Measurements from ENCODE around the gene CTXND1.
"Not testable (repeated sequence)": the region's sequence is repeated elsewhere in the genome, so short reads cannot be mapped to it uniquely, and the experiment has no call there.

The CTXND1 gene

GRCh38 chr15:80252121-80252518 is at the start of gene CTXND1:
CTXND1 (minus strand) TSS chr15:80252213; CDS start chr15:80201949, 50,264 bp downstream.
- H3K4me3 ChIP-seq (ENCODE audit: low read length): no peak within 1 kb of the TSS
- no peaks in the 10 kb centered on the region for H3K79me2 ChIP-seq (ENCODE audit: control insufficient read depth, low read length)
- no peaks in the 10 kb centered on the region for H3F3A ChIP-seq (ENCODE audit: control insufficient read depth, insufficient read depth)
- H3K27ac ChIP-seq (ENCODE audit: low read depth, low read length): no peak within 1 kb of the TSS
- no peaks in the 10 kb centered on the region for H3K36me3 ChIP-seq (ENCODE audit: control insufficient read depth, low read length)
- no peaks in the 10 kb centered on the region for H3K4me1 ChIP-seq (ENCODE audit: control insufficient read depth, low read length)
- TF ChIP-seq CTCF (IDR thresholded peaks at IDR 0.05; ENCODE audit: low read depth, low read length, poor library complexity, severe bottlenecking) (no peak), EZH2phosphoT487 (IDR thresholded peaks at IDR 0.05; ENCODE audit: borderline replicate concordance, low read length) (no peak)
- no peaks in the 10 kb centered on the region for H4K20me1 ChIP-seq (ENCODE audit: control insufficient read depth, insufficient read depth, low read depth, low read length)
- no peak within 1 kb of the TSS for H3K4me2 ChIP-seq (ENCODE audit: low read length)
- no peaks in the 10 kb centered on the region for H3K9me3 ChIP-seq (ENCODE audit: control insufficient read depth, insufficient read depth, low read length)
- H3K9me2 ChIP-seq (replicated peaks; ENCODE audit: control insufficient read depth, low read length): no peaks in the 10 kb centered on the region
- peaks cover 23% of the 10 kb centered on the region for H3K27me3 ChIP-seq (ENCODE audit: control insufficient read depth, low read length)

DNA sequence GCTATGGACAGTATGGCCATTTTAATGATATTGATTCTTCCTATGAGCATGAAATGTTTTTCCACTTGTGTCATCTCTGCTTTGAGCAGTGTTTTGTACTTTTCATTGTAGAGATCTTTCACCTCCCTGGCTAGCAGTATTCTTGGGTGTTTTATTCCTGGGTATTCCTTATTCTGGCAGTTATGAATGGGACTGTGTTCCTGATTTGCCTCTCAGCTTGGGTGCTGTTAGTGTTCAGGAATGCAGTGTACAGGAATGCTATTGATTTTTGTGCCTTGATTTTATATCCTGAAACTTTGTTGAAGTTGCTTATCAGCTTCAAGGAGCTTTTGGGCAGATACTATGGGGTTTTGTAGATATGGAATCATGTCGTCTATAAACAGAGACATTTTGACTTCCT is 49.5 kb upstream of the CTXND1 start:
- no peaks in the 10 kb centered on the region for H3K9me2 ChIP-seq (replicated peaks; ENCODE audit: control insufficient read depth, low read length)
- no peaks in the 10 kb centered on the region for H4K20me1 ChIP-seq (ENCODE audit: control insufficient read depth, insufficient read depth, low read depth, low read length)
- no peaks in the 10 kb centered on the region for H3F3A ChIP-seq (ENCODE audit: control insufficient read depth, insufficient read depth)
- no peak overlapping the region for H3K4me2 ChIP-seq (ENCODE audit: low read length)
- H3K27ac ChIP-seq (ENCODE audit: low read depth, low read length): no peak overlapping the region
- no peaks in the 10 kb centered on the region for H3K79me2 ChIP-seq (ENCODE audit: control insufficient read depth, low read length)
- H3K4me1 ChIP-seq (ENCODE audit: control insufficient read depth, low read length): no peaks in the 10 kb centered on the region
- H3K27me3 ChIP-seq (ENCODE audit: control insufficient read depth, low read length): no peaks in the 10 kb centered on the region
- H3K36me3 ChIP-seq (ENCODE audit: control insufficient read depth, low read length): no peaks in the 10 kb centered on the region
- no peak overlapping the region for H3K4me3 ChIP-seq (ENCODE audit: low read length)
- no peaks in the 10 kb centered on the region for H3K9me3 ChIP-seq (ENCODE audit: control insufficient read depth, insufficient read depth, low read length)
- TF ChIP-seq EZH2phosphoT487 (IDR thresholded peaks at IDR 0.05; ENCODE audit: borderline replicate concordance, low read length): no peak
- TF ChIP-seq CTCF (IDR thresholded peaks at IDR 0.05; ENCODE audit: low read depth, low read length, poor library complexity, severe bottlenecking): no peak

DNA sequence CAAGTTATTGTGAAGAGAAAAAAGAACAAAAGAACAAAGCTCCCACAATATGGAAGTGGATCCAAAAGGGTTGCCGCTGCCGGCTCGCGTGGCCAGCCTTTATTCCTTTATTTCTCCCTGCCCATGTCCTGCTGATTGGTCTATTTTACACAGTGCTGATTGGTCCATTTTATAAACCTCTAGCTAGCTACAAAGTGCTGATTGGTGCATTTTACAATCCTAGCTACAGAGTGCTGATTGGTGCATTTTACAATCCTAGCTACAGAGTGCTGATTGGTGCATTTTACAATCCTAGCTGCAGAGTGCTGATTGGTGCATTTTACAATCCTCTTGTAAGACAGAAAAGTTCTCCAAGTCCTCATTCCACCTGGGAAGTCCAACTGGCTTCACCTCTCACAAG is 43.8 kb upstream of the CTXND1 start:
- not testable (repeated sequence) for H3K36me3 ChIP-seq (ENCODE audit: control insufficient read depth, low read length); H3K4me2 ChIP-seq (ENCODE audit: low read length); H3F3A ChIP-seq (ENCODE audit: control insufficient read depth, insufficient read depth); H3K4me3 ChIP-seq (ENCODE audit: low read length); H3K79me2 ChIP-seq (ENCODE audit: control insufficient read depth, low read length); H3K27me3 ChIP-seq (ENCODE audit: control insufficient read depth, low read length); H4K20me1 ChIP-seq (ENCODE audit: control insufficient read depth, insufficient read depth, low read depth, low read length); H3K4me1 ChIP-seq (ENCODE audit: control insufficient read depth, low read length); H3K9me3 ChIP-seq (ENCODE audit: control insufficient read depth, insufficient read depth, low read length); H3K9me2 ChIP-seq (replicated peaks; ENCODE audit: control insufficient read depth, low read length); H3K27ac ChIP-seq (ENCODE audit: low read depth, low read length)

DNA sequence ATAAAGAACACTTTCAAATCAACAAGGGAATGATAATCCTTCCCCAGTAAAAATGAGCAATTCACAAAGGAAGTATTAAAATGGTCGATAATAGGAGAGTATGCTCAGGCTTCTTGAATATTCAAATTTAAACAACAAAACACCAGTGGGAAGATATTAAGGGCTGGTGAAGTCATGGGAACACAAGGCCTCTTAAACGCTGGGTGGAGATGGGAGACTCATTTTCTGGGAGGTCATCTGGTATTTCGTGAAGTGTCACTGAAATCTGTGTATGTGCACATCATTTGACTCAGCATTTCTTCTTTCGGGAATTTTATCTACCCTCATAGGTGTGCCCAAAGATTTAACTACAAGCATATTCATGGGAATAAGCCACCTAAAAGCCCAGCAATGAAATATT is 40.1 kb upstream of the CTXND1 start:
- Histone ChIP-seq H3K9me2 (replicated peaks; ENCODE audit: control insufficient read depth, low read length) (no peaks in the 10 kb centered on the region), H3K4me1 (ENCODE audit: control insufficient read depth, low read length) (no peaks in the 10 kb centered on the region), H3K9me3 (ENCODE audit: control insufficient read depth, insufficient read depth, low read length) (no peaks in the 10 kb centered on the region), H4K20me1 (ENCODE audit: control insufficient read depth, insufficient read depth, low read depth, low read length) (no peaks in the 10 kb centered on the region), H3K79me2 (ENCODE audit: control insufficient read depth, low read length) (no peaks in the 10 kb centered on the region), H3K36me3 (ENCODE audit: control insufficient read depth, low read length) (no peaks in the 10 kb centered on the region), H3K4me3 (ENCODE audit: low read length) (no peak overlapping the region), H3K4me2 (ENCODE audit: low read length) (no peak overlapping the region), H3K27me3 (ENCODE audit: control insufficient read depth, low read length) (peaks cover 2% of the 10 kb centered on the region; the same call in 1 of the 2 replicates), H3F3A (ENCODE audit: control insufficient read depth, insufficient read depth) (no peaks in the 10 kb centered on the region), H3K27ac (ENCODE audit: low read depth, low read length) (no peak overlapping the region)
- no peak for TF ChIP-seq EZH2phosphoT487 (IDR thresholded peaks at IDR 0.05; ENCODE audit: borderline replicate concordance, low read length)
- no peak for TF ChIP-seq CTCF (IDR thresholded peaks at IDR 0.05; ENCODE audit: low read depth, low read length, poor library complexity, severe bottlenecking)

- H3K27ac ChIP-seq (ENCODE audit: low read depth, low read length); H3K36me3 ChIP-seq (ENCODE audit: control insufficient read depth, low read length); H3F3A ChIP-seq (ENCODE audit: control insufficient read depth, insufficient read depth); H3K9me2 ChIP-seq (replicated peaks; ENCODE audit: control insufficient read depth, low read length); H4K20me1 ChIP-seq (ENCODE audit: control insufficient read depth, insufficient read depth, low read depth, low read length); H3K4me2 ChIP-seq (ENCODE audit: low read length); H3K9me3 ChIP-seq (ENCODE audit: control insufficient read depth, insufficient read depth, low read length); H3K4me1 ChIP-seq (ENCODE audit: control insufficient read depth, low read length); H3K27me3 ChIP-seq (ENCODE audit: control insufficient read depth, low read length); H3K4me3 ChIP-seq (ENCODE audit: low read length); H3K79me2 ChIP-seq (ENCODE audit: control insufficient read depth, low read length): not testable (repeated sequence)
Observed at GRCh38 chr15:80290891-80291290, 38.9 kb upstream of the CTXND1 start.

Data from DOHH2 (cell line).